ENCODE data around the gene SRD5A3.

SRD5A3 gene

GRCh38 chr4:55345980-55346850, at the start of gene SRD5A3:
Gene SRD5A3 (plus strand): TSS chr4:55346242. CDS start chr4:55346337, 95 bp downstream.
- H3K4me3 ChIP-seq (ENCODE audit: low read depth, low read length) = peak within 1 kb of the TSS; percentile 71
- TF ChIP-seq CTCF (IDR thresholded peaks at IDR 0.05; ENCODE audit: borderline replicate concordance, insufficient read depth, low read depth, low read length) = peak; percentile 92

- TF ChIP-seq CTCF (IDR thresholded peaks at IDR 0.05; ENCODE audit: borderline replicate concordance, insufficient read depth, low read depth, low read length) = no peak
These were observed 48.7 kb upstream of the SRD5A3 start for GRCh38 chr4:55297346-55297745.

GRCh38 chr4:55303760-55304165, 42.3 kb upstream of the SRD5A3 start:
- no peak for TF ChIP-seq CTCF (IDR thresholded peaks at IDR 0.05; ENCODE audit: borderline replicate concordance, insufficient read depth, low read depth, low read length)
- H3K4me3 ChIP-seq (ENCODE audit: low read depth, low read length) = no peak overlapping the region

More at GRCh38 chr4:55297346-55297745, 48.7 kb upstream of the SRD5A3 start:
- H3K4me3 ChIP-seq (ENCODE audit: low read depth, low read length) = no peak overlapping the region

- H3K4me3 ChIP-seq (ENCODE audit: low read depth, low read length) = no peak overlapping the region
- TF ChIP-seq CTCF (IDR thresholded peaks at IDR 0.05; ENCODE audit: borderline replicate concordance, insufficient read depth, low read depth, low read length) = no peak
These were observed 41.7 kb upstream of the SRD5A3 start for GRCh38 chr4:55304303-55304702.

- H3K4me3 ChIP-seq (ENCODE audit: low read depth, low read length) = no peak overlapping the region
- no peak for TF ChIP-seq CTCF (IDR thresholded peaks at IDR 0.05; ENCODE audit: borderline replicate concordance, insufficient read depth, low read depth, low read length)
These were observed 38.0 kb upstream of the SRD5A3 start for GRCh38 chr4:55308071-55308470.

- no peak for TF ChIP-seq CTCF (IDR thresholded peaks at IDR 0.05; ENCODE audit: borderline replicate concordance, insufficient read depth, low read depth, low read length)
- no peak overlapping the region for H3K4me3 ChIP-seq (ENCODE audit: low read depth, low read length)
These were observed 34.1 kb upstream of the SRD5A3 start for GRCh38 chr4:55311792-55312488.

All from GM12875 (cell line).